H54 (cell line): ENCODE results near the gene COL4A4.
A peak's percentile ranks its signal among the peaks of the same experiment; 100 is the strongest.

Experiments
- DNase-seq: peaks from one replicate; pipeline ENCODE4 v3.0.0; 2011; ENCODE audit warnings: low spot score, mixed read lengths; ENCODE audit not compliant: insufficient read length
- FAIRE-seq: peaks from 3 replicates; lab custom pipeline; 2011; peaks lifted over from hg19 to GRCh38; lab: Jason Lieb, UNC
- POLR2A ChIP-seq: IDR thresholded peaks from 2 replicates; pipeline ENCODE4 v1.6.1; 2011; ENCODE audit warnings: low read depth, mild to moderate bottlenecking, low read length

Gene COL4A4

GRCh38 chr2:227052879-227053278 lies 111.1 kb downstream of the COL4A4 start:
- DNase-seq (no peak), FAIRE-seq (no peak)
- no peak for TF ChIP-seq POLR2A

DNA sequence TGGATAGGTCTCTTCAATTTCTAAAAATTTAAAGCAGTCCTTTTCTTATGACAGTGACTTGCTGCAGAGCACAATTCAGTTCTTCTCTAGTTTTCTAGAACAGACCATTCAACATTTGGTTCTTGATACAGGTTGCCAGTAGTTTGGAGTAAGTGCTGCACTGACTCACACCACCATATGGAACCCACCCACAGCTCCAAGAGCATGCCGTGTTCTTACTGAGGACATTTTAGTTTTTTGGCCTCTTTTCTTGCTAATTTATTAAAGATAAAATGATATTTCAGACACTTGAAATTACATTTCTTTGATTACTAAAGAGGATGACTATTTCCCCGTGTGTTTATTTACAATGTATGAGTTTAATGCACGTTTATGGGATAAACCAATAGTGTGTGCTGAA lies 120.0 kb downstream of the COL4A4 start:
- no peak for TF ChIP-seq POLR2A
- no peak for FAIRE-seq
- no peak for DNase-seq

DNA sequence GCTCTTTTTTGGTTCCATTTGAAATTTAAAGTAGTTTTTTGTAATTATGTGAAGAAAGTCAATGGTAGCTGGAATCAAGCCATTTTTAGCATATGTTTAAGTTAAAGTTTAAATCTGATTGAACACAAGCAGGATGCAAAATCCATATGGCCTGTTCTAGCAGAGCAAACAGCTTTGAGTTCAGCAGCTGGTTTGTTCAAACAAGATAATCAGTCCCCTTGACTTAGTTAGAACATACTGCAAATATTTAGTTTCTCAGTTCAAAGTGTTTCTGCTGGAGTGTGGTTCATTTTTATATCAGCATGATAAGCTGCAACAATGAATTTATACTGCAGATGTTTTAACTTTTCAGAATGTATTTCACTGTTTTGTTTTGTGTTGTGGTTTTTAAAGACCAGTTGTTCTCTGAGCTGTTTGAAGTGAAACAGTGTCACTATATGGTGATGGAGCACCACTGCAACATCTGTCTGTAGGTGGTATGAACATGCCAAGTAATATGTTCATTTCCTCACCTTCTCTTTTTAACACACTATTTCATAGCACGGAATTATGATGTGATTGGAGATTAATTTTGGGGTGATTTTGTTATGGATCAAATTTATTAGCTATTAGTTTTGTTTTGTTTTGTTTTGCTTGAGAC lies 125.3 kb downstream of the COL4A4 start:
- DNase-seq (no peak), FAIRE-seq (no peak)
- no peak for TF ChIP-seq POLR2A

DNA sequence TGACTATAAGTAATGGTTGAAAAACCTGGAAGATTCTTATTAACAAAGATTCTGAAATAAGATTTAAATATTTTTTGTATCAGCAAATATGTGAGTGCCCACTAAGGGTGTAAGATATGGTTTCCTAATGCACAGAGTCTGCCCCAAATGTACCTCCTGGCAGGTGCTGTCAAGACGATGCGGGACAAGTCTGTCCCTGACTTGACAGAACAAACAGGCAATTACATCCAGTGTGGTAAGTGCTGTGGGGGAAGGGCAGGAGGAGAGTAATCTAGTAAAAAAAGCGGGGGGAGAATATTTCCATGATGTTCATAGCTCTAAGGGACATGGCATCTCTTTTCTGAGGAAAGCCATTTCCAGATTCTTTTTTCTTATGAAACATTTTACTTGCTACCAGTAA lies 127.5 kb downstream of the COL4A4 start:
- FAIRE-seq (no peak), DNase-seq (no peak)
- no peak for TF ChIP-seq POLR2A

DNA sequence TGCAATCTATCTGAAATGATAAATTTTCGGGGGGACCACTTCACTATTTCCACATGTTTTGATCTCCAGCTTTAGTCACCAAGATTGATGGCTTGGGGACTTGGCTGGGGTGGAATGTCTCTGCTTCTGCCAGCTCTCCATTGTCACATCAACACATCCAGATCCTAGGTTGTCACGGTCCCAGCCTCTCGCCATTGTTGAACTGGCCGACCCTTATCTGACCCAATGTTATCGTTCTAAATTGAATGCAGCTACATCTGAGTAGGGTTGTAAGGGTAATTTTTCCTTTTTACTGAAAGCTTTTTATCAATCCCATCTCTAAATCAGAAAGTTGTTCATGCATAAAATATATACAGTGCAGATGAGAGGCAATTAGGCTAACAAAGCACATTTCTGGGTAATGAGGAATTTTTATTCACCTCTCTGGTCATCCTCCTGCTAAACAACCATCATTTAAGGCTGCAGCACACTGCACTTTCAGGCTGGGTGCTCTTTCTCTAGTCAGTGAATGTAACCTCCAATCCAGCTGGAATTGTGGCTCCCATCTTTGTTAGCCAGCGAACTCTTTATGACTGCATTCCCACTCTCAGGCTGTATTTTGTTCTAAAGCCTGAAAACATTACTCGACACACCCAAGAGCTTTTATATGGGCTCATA lies 128.2 kb downstream of the COL4A4 start:
- no peak for TF ChIP-seq POLR2A
- no peak for DNase-seq
- no peak for FAIRE-seq

- DNase-seq (peak; percentile 23), FAIRE-seq (no peak)
- no peak for TF ChIP-seq POLR2A
Measured at GRCh38 chr2:227033471-227034148, 130.4 kb downstream of the COL4A4 start.

DNA sequence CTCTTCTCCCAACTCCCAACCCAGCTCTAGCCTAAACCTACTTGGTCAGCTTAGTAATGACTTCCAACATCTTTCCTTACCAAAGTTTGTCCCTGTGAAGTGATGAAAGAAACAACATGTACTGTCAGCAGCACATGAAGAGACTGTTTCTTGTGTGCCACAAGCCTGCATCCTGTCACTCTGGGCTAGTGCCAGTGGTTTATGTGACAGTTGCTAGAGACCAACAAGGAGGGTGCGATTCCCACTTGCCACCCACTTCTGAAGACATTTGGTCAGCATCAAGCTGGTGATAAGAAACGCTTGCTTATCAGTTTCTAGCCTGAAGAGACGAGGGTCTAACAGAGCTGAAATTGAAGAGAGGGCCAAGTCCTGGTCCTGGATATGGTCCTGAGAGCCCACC lies 132.6 kb downstream of the COL4A4 start:
- DNase-seq (no peak), FAIRE-seq (no peak)
- TF ChIP-seq POLR2A: no peak

- no peak for FAIRE-seq
- no peak for TF ChIP-seq POLR2A
- DNase-seq: no peak
Measured at GRCh38 chr2:227030789-227031188, 133.2 kb downstream of the COL4A4 start.

DNA sequence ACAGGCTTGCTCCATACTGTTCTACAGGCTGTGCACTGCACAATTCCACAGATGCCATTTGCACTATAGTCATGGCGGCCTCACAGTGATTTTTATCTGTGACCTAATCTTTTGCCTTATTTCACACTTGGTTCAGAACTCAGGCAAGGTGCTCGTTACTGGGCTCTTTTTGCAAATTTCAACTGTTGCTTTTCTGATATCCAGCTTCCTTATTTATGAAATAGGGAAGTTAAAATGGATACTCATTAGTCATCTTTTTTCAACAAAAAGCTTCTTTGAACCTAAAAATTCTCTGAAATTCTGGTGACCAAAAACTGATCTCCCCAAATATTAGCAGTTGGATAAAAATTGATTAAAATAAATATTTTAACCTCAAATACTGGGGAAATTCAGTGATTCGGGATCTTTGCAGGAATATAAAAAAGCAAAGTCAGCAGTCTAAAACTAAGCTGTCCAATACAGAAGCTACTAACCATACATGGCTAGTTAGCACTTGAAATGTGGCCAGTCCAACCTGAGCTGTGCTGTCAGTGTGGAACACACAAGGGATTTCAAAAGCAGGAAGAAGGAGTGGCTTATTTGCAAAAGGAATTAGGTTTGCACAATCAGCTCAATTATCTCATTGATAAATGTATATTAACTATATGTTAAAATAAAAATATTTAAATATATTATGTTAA lies 134.4 kb downstream of the COL4A4 start:
- TF ChIP-seq POLR2A: no peak
- DNase-seq (no peak), FAIRE-seq (no peak)

DNA sequence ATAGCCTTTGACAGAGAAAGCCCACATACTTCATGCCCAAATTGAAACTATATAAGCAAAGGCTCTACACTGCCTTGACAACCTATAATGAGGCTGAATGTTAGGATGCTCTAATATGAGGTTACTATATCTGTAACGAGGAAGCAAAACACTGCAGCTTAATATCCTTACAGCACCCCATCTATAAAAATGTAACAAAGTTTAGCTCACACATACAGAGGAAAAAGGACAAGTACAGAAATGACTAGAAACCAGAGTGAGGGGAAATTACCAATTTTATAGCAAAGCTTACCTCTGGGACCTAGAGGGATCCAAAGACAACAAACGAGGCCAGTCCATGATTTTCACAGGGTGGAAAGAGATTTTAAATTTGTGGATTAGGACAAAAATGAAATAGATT lies 138.5 kb downstream of the COL4A4 start:
- FAIRE-seq: no peak
- no peak for TF ChIP-seq POLR2A
- no peak for DNase-seq

DNA sequence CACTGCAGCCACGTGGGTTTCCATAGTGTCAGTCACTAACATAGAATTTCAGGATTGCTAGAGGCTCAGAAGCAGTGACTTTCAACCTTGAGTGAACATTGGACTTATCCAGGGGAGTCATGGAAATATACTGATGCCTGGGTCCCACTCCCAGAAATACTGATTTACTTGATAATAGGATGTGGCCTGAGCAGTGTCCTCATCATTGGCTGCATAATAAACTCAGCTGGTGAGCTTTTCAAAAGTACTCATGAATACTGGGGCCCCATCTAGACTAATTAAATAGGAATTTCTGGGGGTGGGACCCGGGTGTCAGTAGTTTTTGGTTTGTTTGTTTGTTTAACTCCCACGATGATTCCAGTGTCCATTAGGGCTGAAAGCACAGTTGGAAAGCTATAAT lies 141.4 kb downstream of the COL4A4 start:
- FAIRE-seq (no peak), DNase-seq (no peak)
- no peak for TF ChIP-seq POLR2A

- FAIRE-seq (no peak), DNase-seq (no peak)
- no peak for TF ChIP-seq POLR2A
Measured at GRCh38 chr2:227020416-227020815, 143.6 kb downstream of the COL4A4 start.

- FAIRE-seq (no peak), DNase-seq (no peak)
- TF ChIP-seq POLR2A: no peak
Measured at GRCh38 chr2:227016894-227017293, 147.1 kb downstream of the COL4A4 start.

GRCh38 chr2:227013881-227014280 lies 150.1 kb downstream of the COL4A4 start:
- TF ChIP-seq POLR2A: no peak
- FAIRE-seq: no peak
- DNase-seq: no peak
